ENCODE data around the gene ATP1B2.

The ATP1B2 gene

GRCh38 chr17:7631398-7632380 is 19.0 kb upstream of the ATP1B2 start:
- H3K79me2 ChIP-seq (ENCODE audit: control insufficient read depth, low read length) = no peaks in the 10 kb centered on the region
- TF ChIP-seq EZH2phosphoT487 (IDR thresholded peaks at IDR 0.05; ENCODE audit: borderline replicate concordance, low read length) = no peak
- TF ChIP-seq CTCF (IDR thresholded peaks at IDR 0.05; ENCODE audit: low read depth, low read length, poor library complexity, severe bottlenecking) = no peak

GRCh38 chr17:7632492-7632894 is 18.2 kb upstream of the ATP1B2 start:
- peak; percentile 65 for TF ChIP-seq CTCF (IDR thresholded peaks at IDR 0.05; ENCODE audit: low read depth, low read length, poor library complexity, severe bottlenecking)
- no peak for TF ChIP-seq EZH2phosphoT487 (IDR thresholded peaks at IDR 0.05; ENCODE audit: borderline replicate concordance, low read length)
- H3F3A ChIP-seq (ENCODE audit: control insufficient read depth, insufficient read depth) = no peaks in the 10 kb centered on the region
- no peaks in the 10 kb centered on the region; the same call in 1 of the 2 replicates for H3K27me3 ChIP-seq (ENCODE audit: control insufficient read depth, low read length)
- H3K4me2 ChIP-seq (ENCODE audit: low read length) = no peak overlapping the region
- no peak overlapping the region for H3K4me3 ChIP-seq (ENCODE audit: low read length)
- H3K27ac ChIP-seq (ENCODE audit: low read depth, low read length) = no peak overlapping the region
- no peaks in the 10 kb centered on the region for H3K36me3 ChIP-seq (ENCODE audit: control insufficient read depth, low read length)
- no peaks in the 10 kb centered on the region for H3K9me3 ChIP-seq (ENCODE audit: control insufficient read depth, insufficient read depth, low read length)
- H3K9me2 ChIP-seq (replicated peaks; ENCODE audit: control insufficient read depth, low read length) = no peaks in the 10 kb centered on the region
- H3K4me1 ChIP-seq (ENCODE audit: control insufficient read depth, low read length) = no peaks in the 10 kb centered on the region; the same call in 1 of the 2 replicates
- H3K79me2 ChIP-seq (ENCODE audit: control insufficient read depth, low read length) = no peaks in the 10 kb centered on the region
- H4K20me1 ChIP-seq (ENCODE audit: control insufficient read depth, insufficient read depth, low read depth, low read length) = no peaks in the 10 kb centered on the region

More at GRCh38 chr17:7631398-7632380, 19.0 kb upstream of the ATP1B2 start:
- Histone ChIP-seq H3K36me3 (ENCODE audit: control insufficient read depth, low read length) (no peaks in the 10 kb centered on the region), H3K4me3 (ENCODE audit: low read length) (no peak overlapping the region), H3K27ac (ENCODE audit: low read depth, low read length) (no peak overlapping the region), H3F3A (ENCODE audit: control insufficient read depth, insufficient read depth) (no peaks in the 10 kb centered on the region), H3K27me3 (ENCODE audit: control insufficient read depth, low read length) (no peaks in the 10 kb centered on the region; the same call in 1 of the 2 replicates), H3K9me2 (replicated peaks; ENCODE audit: control insufficient read depth, low read length) (no peaks in the 10 kb centered on the region), H3K9me3 (ENCODE audit: control insufficient read depth, insufficient read depth, low read length) (no peaks in the 10 kb centered on the region), H3K4me1 (ENCODE audit: control insufficient read depth, low read length) (no peaks in the 10 kb centered on the region; the same call in 1 of the 2 replicates), H3K4me2 (ENCODE audit: low read length) (no peak overlapping the region), H4K20me1 (ENCODE audit: control insufficient read depth, insufficient read depth, low read depth, low read length) (no peaks in the 10 kb centered on the region)

DNA sequence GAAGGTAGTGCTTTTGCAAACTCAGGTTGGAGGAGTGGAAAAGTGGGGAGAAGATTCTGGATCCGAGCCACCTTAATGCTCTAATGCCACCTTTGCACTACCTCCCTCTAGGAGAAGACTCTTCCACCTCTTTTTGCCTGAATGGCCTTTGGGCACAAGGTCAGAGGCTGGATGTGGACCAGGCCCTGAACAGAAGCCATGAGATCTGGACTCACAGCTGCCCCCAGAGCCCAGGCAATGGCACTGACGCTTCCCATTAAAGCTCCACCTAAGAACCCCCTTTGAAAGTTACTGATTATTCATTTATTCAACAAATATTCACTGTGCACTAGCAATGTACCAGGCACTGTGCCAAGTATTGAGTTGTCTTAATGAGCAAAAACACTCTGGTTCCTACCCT is 17.6 kb upstream of the ATP1B2 start:
- Histone ChIP-seq H3K9me2 (replicated peaks; ENCODE audit: control insufficient read depth, low read length) (no peaks in the 10 kb centered on the region), H3K9me3 (ENCODE audit: control insufficient read depth, insufficient read depth, low read length) (no peaks in the 10 kb centered on the region), H3K4me1 (ENCODE audit: control insufficient read depth, low read length) (no peaks in the 10 kb centered on the region), H4K20me1 (ENCODE audit: control insufficient read depth, insufficient read depth, low read depth, low read length) (no peaks in the 10 kb centered on the region), H3F3A (ENCODE audit: control insufficient read depth, insufficient read depth) (no peaks in the 10 kb centered on the region), H3K4me2 (ENCODE audit: low read length) (no peak overlapping the region), H3K27ac (ENCODE audit: low read depth, low read length) (no peak overlapping the region), H3K79me2 (ENCODE audit: control insufficient read depth, low read length) (no peaks in the 10 kb centered on the region), H3K36me3 (ENCODE audit: control insufficient read depth, low read length) (no peaks in the 10 kb centered on the region), H3K4me3 (ENCODE audit: low read length) (no peak overlapping the region), H3K27me3 (ENCODE audit: control insufficient read depth, low read length) (no peaks in the 10 kb centered on the region; the same call in 1 of the 2 replicates)
- TF ChIP-seq EZH2phosphoT487 (IDR thresholded peaks at IDR 0.05; ENCODE audit: borderline replicate concordance, low read length) = no peak
- TF ChIP-seq CTCF (IDR thresholded peaks at IDR 0.05; ENCODE audit: low read depth, low read length, poor library complexity, severe bottlenecking) = no peak
